Measurements from ENCODE around the gene MKKS. TPM values are rescaled to one million over a fixed set of nuclear protein-coding genes. Genes with fewer than 3 reads are reported as not detected.

The MKKS gene
- total and polyA plus RNA-seq, 10 of the 15 experiments (the other 5 are each of a cell fraction or from before 2014, with no cell fraction given) = 4.3 to 17.9 (median 7.7) TPM

DNA sequence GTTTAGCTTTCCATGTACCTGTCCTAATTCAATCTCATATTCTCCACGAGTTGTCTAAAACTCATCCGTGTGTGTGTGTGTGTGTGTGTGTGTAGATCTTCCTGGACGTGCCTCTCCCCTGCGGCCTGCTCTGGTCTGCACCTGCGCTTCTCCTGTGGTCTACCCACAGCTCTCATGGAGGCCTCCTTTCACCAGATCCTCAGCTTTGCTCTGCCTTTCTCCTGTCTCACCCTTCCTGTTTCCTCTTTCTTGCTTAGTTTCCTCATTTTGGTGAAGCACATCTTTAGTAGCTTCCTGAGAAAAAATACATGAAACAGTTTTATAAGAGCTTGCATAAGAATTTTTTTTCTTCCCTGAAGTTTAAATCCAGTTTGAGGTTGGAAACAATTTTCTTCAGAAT, 19.2 kb upstream of the MKKS start (continued):
- TF ChIP-seq, protein P1, sequence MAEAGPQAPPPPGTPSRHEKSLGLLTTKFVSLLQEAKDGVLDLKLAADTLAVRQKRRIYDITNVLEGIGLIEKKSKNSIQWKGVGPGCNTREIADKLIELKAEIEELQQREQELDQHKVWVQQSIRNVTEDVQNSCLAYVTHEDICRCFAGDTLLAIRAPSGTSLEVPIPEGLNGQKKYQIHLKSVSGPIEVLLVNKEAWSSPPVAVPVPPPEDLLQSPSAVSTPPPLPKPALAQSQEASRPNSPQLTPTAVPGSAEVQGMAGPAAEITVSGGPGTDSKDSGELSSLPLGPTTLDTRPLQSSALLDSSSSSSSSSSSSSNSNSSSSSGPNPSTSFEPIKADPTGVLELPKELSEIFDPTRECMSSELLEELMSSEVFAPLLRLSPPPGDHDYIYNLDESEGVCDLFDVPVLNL (IDR thresholded peaks at IDR 0.05; ENCODE audit: low read depth, low read length) = no peak
- TF ChIP-seq NRF1 (conservative IDR thresholded peaks at IDR 0.05; ENCODE audit: low read depth, low read length) (no peak), JUND (IDR thresholded peaks at IDR 0.05; ENCODE audit: low read depth, low read length) (no peak), RAD51 (IDR thresholded peaks at IDR 0.05) (0 out of 2 replicates have a peak, but pooled peaks have one; percentile 2), KAT2A (conservative IDR thresholded peaks at IDR 0.05; ENCODE audit: control insufficient read depth, low read depth, low read length) (no peak), NR2F1 (conservative IDR thresholded peaks at IDR 0.05) (no peak), IRF3 (IDR thresholded peaks at IDR 0.05) (no peak), CHD4 (IDR thresholded peaks at IDR 0.05) (no peak), IKZF1 (conservative IDR thresholded peaks at IDR 0.05) (peak; percentile 79), ZBED1 (IDR thresholded peaks at IDR 0.05; ENCODE audit: borderline replicate concordance) (no peak), E4F1 (IDR thresholded peaks at IDR 0.05; ENCODE audit: borderline replicate concordance, partially characterized antibody) (no peak), CREB1 (IDR thresholded peaks at IDR 0.05; ENCODE audit: low read depth) (no peak), IKZF2 (IDR thresholded peaks at IDR 0.05) (peak; percentile 89 to 90; a peak in 3 of 4 replicates), RELA (IDR thresholded peaks at IDR 0.05; ENCODE audit: borderline replicate concordance, partially characterized antibody) (no peak), SRF (IDR thresholded peaks at IDR 0.05; ENCODE audit: low read depth in 2 of 2, low read length in 2 of 2) (no peak), ZNF274 (IDR thresholded peaks at IDR 0.05; ENCODE audit: insufficient read depth, insufficient read length) (no peak), BMI1 (IDR thresholded peaks at IDR 0.05; ENCODE audit: borderline replicate concordance) (no peak)
- TF ChIP-seq, protein P2, sequence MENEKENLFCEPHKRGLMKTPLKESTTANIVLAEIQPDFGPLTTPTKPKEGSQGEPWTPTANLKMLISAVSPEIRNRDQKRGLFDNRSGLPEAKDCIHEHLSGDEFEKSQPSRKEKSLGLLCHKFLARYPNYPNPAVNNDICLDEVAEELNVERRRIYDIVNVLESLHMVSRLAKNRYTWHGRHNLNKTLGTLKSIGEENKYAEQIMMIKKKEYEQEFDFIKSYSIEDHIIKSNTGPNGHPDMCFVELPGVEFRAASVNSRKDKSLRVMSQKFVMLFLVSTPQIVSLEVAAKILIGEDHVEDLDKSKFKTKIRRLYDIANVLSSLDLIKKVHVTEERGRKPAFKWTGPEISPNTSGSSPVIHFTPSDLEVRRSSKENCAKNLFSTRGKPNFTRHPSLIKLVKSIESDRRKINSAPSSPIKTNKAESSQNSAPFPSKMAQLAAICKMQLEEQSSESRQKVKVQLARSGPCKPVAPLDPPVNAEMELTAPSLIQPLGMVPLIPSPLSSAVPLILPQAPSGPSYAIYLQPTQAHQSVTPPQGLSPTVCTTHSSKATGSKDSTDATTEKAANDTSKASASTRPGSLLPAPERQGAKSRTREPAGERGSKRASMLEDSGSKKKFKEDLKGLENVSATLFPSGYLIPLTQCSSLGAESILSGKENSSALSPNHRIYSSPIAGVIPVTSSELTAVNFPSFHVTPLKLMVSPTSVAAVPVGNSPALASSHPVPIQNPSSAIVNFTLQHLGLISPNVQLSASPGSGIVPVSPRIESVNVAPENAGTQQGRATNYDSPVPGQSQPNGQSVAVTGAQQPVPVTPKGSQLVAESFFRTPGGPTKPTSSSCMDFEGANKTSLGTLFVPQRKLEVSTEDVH (IDR thresholded peaks at IDR 0.05; ENCODE audit: low read depth, partially characterized antibody) = no peak
- TF ChIP-seq, protein P3, sequence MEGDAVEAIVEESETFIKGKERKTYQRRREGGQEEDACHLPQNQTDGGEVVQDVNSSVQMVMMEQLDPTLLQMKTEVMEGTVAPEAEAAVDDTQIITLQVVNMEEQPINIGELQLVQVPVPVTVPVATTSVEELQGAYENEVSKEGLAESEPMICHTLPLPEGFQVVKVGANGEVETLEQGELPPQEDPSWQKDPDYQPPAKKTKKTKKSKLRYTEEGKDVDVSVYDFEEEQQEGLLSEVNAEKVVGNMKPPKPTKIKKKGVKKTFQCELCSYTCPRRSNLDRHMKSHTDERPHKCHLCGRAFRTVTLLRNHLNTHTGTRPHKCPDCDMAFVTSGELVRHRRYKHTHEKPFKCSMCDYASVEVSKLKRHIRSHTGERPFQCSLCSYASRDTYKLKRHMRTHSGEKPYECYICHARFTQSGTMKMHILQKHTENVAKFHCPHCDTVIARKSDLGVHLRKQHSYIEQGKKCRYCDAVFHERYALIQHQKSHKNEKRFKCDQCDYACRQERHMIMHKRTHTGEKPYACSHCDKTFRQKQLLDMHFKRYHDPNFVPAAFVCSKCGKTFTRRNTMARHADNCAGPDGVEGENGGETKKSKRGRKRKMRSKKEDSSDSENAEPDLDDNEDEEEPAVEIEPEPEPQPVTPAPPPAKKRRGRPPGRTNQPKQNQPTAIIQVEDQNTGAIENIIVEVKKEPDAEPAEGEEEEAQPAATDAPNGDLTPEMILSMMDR (IDR thresholded peaks at IDR 0.05 in 2 of 3, conservative IDR thresholded peaks at IDR 0.05 in 1 of 3; ENCODE audit: control insufficient read depth in 2 of 3, extremely low read depth in 1 of 3, insufficient read depth in 1 of 3, low read depth in 3 of 3, low read length in 3 of 3) = no peak
- TF ChIP-seq, protein P4, sequence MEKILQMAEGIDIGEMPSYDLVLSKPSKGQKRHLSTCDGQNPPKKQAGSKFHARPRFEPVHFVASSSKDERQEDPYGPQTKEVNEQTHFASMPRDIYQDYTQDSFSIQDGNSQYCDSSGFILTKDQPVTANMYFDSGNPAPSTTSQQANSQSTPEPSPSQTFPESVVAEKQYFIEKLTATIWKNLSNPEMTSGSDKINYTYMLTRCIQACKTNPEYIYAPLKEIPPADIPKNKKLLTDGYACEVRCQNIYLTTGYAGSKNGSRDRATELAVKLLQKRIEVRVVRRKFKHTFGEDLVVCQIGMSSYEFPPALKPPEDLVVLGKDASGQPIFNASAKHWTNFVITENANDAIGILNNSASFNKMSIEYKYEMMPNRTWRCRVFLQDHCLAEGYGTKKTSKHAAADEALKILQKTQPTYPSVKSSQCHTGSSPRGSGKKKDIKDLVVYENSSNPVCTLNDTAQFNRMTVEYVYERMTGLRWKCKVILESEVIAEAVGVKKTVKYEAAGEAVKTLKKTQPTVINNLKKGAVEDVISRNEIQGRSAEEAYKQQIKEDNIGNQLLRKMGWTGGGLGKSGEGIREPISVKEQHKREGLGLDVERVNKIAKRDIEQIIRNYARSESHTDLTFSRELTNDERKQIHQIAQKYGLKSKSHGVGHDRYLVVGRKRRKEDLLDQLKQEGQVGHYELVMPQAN (conservative IDR thresholded peaks at IDR 0.05) = no peak

Data from GM12878 (cell line).